ENCODE measurements around the gene HMX1.

- TF ChIP-seq CTCF (IDR thresholded peaks at IDR 0.05; ENCODE audit: low read depth, low read length) (no peak), POLR2A (IDR thresholded peaks at IDR 0.05; ENCODE audit: extremely low read depth, insufficient read length) (no peak), MYC (IDR thresholded peaks at IDR 0.05; ENCODE audit: low read depth, low read length) (no peak)
Measured at GRCh38 chr4:8829584-8829983, 42.1 kb downstream of the HMX1 start.

Measured in NB4 (cell line).